Measurements from ENCODE around the gene SH3BP4. TPM values are rescaled to one million over a fixed set of nuclear protein-coding genes. Genes with fewer than 3 reads are reported as not detected.

Gene SH3BP4
- total RNA-seq, 4 donors from 2014 or later: 13.5 to 28.4 (median 20.1) TPM

DNA sequence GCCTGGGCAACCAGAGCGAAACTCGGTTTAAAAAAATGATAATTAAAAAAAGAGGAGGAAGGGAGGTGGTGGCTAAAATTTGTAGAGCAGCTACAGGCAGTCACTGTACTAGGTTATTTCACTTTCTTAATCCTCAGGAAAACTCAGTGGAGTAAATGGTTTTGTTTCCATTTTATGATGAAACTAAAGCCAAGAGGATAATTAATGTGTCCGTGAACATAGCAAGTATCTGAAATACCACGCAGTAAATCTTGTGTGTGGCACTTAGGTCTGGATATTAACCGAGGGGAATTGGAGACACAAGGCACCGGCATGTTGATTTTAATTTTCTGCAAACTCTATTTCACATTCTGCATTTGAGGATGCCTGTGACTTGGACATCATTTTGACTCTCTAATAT, 14.5 kb downstream of the SH3BP4 start:
- Histone ChIP-seq H3K4me1 (peaks cover 3 to 7% of the 10 kb centered on the region in 2 donors), H3K9me3 (no peaks in the 10 kb centered on the region), H3K27ac (no peak overlapping the region), H3K4me3 (no peak overlapping the region), H3K36me3 (no peaks in the 10 kb centered on the region), H3K27me3 (no peaks in the 10 kb centered on the region)
- intact Hi-C loops (cut with DNase I; ENCODE audit: low total_unique reads): no loop called here
- DNase-seq: no peak
- TF ChIP-seq, protein P1, sequence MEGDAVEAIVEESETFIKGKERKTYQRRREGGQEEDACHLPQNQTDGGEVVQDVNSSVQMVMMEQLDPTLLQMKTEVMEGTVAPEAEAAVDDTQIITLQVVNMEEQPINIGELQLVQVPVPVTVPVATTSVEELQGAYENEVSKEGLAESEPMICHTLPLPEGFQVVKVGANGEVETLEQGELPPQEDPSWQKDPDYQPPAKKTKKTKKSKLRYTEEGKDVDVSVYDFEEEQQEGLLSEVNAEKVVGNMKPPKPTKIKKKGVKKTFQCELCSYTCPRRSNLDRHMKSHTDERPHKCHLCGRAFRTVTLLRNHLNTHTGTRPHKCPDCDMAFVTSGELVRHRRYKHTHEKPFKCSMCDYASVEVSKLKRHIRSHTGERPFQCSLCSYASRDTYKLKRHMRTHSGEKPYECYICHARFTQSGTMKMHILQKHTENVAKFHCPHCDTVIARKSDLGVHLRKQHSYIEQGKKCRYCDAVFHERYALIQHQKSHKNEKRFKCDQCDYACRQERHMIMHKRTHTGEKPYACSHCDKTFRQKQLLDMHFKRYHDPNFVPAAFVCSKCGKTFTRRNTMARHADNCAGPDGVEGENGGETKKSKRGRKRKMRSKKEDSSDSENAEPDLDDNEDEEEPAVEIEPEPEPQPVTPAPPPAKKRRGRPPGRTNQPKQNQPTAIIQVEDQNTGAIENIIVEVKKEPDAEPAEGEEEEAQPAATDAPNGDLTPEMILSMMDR (IDR thresholded peaks at IDR 0.05): no peak
- TF ChIP-seq POLR2A (IDR thresholded peaks at IDR 0.05): no peak

DNA sequence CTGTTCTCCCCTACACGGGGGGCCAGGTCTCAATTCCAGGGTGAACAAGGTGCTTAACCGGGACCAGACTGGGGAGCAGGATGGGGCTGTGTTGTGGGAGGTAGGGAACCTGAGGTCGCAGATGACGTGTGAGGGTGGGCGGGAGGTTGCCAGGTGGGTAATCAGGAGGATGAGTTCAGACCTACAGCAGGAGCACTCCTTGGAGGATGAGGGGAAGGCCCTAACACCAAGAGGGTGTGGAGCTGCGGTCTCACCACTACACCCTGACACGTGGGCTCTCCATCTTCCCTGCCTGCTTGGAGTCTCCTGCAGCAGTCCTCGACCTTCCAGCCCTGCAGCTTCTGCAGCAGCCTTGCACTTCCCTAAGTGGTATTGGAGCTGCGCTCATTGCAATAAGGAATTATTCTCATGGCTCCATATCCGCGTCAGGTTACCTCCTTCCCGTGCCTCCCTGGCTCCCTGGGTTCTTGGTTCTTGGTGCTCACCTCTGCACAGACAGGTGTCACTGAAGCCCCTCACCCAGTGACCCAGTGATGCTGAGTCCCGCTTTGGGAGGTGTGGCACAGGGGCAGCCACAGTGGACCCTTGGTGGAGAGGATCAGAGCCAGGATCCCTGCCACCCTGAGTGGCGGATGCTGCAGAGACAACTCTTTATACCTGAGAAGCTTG, 15.5 kb downstream of the SH3BP4 start:
- Histone ChIP-seq H3K9me3 (no peaks in the 10 kb centered on the region), H3K27ac (no peak overlapping the region), H3K4me1 (peaks cover 3 to 7% of the 10 kb centered on the region in 2 donors), H3K36me3 (no peaks in the 10 kb centered on the region), H3K4me3 (no peak overlapping the region), H3K27me3 (no peaks in the 10 kb centered on the region)
- no peak for TF ChIP-seq POLR2A (IDR thresholded peaks at IDR 0.05)
- TF ChIP-seq, protein P1 (IDR thresholded peaks at IDR 0.05): no peak
- intact Hi-C loops (cut with DNase I; ENCODE audit: low total_unique reads): no loop called here
- DNase-seq: peak in 1 of 2 donors; percentile 3

DNA sequence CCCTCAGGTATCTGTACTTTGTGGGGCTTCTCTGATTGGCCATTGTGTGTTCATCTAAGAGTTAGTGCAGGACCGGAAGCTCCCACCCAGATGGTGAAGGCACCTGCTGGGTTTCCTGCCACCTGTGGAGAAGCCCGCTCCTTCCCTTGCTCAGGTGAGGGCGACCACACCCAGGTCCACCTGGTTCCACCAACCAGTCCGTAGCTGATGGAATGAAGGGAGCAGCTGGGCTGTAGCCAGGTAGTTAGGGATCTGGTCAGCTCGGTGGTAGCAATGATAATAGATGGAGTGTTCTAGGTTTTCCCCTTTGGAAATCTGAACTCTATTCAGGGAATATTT, 16.0 kb downstream of the SH3BP4 start:
- no peak for DNase-seq
- TF ChIP-seq, protein P1 (IDR thresholded peaks at IDR 0.05): no peak
- TF ChIP-seq POLR2A (IDR thresholded peaks at IDR 0.05): no peak

DNA sequence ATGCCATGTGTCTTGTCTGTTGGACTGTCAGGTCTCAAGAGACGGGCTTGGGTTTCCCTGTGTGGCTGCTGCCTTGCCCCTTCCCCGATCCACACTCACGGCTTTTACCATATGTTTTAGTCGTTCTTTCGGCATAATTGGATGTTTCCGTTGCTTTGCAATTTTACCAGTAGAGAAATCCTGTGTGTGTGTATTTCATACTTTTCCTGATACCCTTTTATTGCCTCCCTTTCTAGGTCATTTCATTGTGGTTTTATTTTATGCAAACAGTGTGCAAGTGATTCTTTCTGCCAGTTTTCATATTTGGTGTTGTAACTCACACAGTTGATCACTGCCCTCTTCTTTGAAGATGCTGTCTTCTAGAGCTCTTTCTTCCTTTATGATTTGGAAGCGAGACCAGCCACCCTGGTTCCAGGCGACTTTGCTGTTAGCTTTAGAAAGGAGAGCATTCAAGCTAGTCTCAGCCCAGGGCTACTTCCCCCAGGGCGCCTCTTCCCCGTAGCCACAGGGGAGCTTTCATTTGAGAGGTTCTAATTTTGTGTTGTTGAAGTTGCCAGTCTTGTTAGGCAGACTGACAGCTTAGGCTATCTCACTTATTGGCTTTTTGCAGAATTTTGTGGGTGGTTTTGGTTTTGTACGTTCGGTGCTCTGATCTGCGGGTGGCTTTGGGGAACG, 17.0 kb downstream of the SH3BP4 start:
- peaks cover under 1 to 7% of the 10 kb centered on the region in 2 donors for H3K4me1 ChIP-seq
- intact Hi-C loops (cut with DNase I; ENCODE audit: low total_unique reads): no loop called here
- no peak overlapping the region for H3K4me3 ChIP-seq
- no peak for DNase-seq
- H3K36me3 ChIP-seq: no peaks in the 10 kb centered on the region
- TF ChIP-seq, protein P1 (IDR thresholded peaks at IDR 0.05): no peak
- TF ChIP-seq POLR2A (IDR thresholded peaks at IDR 0.05): no peak
- H3K9me3 ChIP-seq: no peaks in the 10 kb centered on the region
- no peaks in the 10 kb centered on the region for H3K27me3 ChIP-seq
- H3K27ac ChIP-seq: no peak overlapping the region

More for the DNA sequence above, 16.0 kb downstream of the SH3BP4 start:
- Histone ChIP-seq H3K9me3 (no peaks in the 10 kb centered on the region), H3K4me1 (peaks cover 3 to 7% of the 10 kb centered on the region in 2 donors), H3K27ac (no peak overlapping the region), H3K36me3 (no peaks in the 10 kb centered on the region), H3K4me3 (no peak overlapping the region), H3K27me3 (no peaks in the 10 kb centered on the region)
- intact Hi-C loops (cut with DNase I; ENCODE audit: low total_unique reads): no loop called here

DNA sequence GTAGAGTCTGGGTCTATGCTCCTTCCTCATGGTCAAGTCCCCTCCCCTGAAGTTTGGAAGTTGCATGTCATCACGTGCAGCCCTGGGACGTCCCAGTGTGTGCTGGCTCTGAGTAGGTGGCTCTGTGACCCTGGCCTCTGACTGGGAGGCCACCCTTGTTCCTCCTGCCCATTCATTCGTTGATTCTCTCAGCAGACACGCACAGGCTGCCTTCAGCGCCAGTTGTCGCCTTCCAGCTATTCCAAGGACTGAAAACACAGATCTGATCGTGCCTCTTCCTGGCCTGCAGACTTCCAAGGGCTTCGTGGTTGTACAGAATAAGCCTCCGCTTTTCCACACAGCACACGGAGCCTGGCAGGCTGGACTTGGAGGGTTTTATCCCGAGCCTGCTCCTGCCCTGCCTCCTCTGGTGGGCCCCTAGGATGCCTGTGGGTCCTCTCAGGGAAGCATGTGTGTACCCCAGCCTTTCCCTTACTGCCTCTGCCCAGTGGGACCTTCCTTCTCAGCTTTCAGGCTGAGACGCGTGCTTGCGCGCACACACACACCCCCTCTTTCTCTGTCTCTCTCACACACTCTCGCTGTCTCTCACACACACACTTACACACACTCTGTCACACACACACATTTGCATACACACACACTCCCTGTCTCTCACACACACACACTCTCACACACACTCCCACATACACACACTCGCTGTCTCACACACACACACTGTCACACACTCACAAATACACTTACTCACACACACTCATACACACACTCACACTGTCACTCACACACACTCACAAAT, 17.7 kb downstream of the SH3BP4 start:
- no peak for TF ChIP-seq POLR2A (IDR thresholded peaks at IDR 0.05)
- TF ChIP-seq, protein P1 (IDR thresholded peaks at IDR 0.05): no peak
- no peaks in the 10 kb centered on the region for H3K36me3 ChIP-seq
- no peak overlapping the region for H3K27ac ChIP-seq
- no peaks in the 10 kb centered on the region for H3K27me3 ChIP-seq
- H3K4me1 ChIP-seq: peaks cover 0 to 1% of the 10 kb centered on the region in 2 donors
- intact Hi-C loops (cut with DNase I; ENCODE audit: low total_unique reads): no loop called here
- no peak for DNase-seq
- H3K4me3 ChIP-seq: no peak overlapping the region
- H3K9me3 ChIP-seq: no peaks in the 10 kb centered on the region

All from uterus (tissue), 4 donors.